Measurements from ENCODE around the gene EID3. TPM values are rescaled to one million over a fixed set of nuclear protein-coding genes. Genes with fewer than 3 reads are reported as not detected.

EID3 gene
- total RNA-seq, 1 donor from 2014 or later = 1.4 TPM

DNA sequence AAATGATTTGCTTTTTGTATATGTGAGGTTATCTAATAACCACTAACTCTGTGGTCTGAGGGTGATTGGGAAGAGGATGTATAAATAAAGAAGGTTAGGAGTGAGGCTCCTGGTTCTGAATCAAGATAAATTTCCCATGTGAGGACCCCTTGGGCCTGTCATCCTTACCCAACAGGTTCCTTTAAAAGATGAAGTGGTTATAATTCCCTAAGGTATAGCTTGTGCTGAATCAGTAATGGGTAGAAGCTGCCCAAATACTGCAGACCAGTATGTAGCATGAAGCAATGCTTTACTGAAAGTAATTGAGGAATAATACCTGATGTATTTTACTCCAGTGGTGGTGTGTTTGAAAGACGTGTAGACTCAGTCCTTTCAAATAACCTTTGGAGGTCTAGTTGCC, 8.7 kb downstream of the EID3 start:
- Histone ChIP-seq H3K27ac (no peak overlapping the region), H3K4me1 (peaks cover 4 to 13% of the 10 kb centered on the region in 2 donors), H3K36me3 (peaks cover 60 to 76% of the 10 kb centered on the region in 2 donors), H3K9me3 (no peaks in the 10 kb centered on the region), H3K27me3 (no peaks in the 10 kb centered on the region), H3K4me3 (no peak overlapping the region)
- TF ChIP-seq, protein P1, sequence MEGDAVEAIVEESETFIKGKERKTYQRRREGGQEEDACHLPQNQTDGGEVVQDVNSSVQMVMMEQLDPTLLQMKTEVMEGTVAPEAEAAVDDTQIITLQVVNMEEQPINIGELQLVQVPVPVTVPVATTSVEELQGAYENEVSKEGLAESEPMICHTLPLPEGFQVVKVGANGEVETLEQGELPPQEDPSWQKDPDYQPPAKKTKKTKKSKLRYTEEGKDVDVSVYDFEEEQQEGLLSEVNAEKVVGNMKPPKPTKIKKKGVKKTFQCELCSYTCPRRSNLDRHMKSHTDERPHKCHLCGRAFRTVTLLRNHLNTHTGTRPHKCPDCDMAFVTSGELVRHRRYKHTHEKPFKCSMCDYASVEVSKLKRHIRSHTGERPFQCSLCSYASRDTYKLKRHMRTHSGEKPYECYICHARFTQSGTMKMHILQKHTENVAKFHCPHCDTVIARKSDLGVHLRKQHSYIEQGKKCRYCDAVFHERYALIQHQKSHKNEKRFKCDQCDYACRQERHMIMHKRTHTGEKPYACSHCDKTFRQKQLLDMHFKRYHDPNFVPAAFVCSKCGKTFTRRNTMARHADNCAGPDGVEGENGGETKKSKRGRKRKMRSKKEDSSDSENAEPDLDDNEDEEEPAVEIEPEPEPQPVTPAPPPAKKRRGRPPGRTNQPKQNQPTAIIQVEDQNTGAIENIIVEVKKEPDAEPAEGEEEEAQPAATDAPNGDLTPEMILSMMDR (IDR thresholded peaks at IDR 0.05) = no peak
- no peak for DNase-seq (ENCODE audit: low spot score in 2 of 2)
- intact Hi-C loops (cut with DNase I) = no loop called here

DNA sequence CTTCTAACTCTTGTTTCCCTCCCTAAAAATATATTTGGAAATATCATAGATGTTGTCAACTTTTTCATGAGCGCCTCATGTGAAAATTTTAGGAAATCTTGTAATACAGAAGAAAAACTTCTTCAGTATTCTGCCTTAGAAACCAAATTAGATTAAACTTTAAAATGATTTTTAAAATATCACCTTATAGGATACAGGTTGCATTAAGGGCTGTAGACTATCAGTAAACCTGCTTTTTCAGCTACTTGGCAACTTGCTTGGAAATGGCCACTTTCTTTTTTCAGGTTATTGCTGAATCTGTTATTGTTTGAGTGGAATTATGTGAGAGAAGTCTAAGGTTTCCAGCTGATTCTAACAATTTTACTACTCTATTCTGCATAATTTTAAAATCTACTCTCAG, 9.1 kb downstream of the EID3 start:
- Histone ChIP-seq H3K27me3 (no peaks in the 10 kb centered on the region), H3K9me3 (no peaks in the 10 kb centered on the region), H3K4me1 (peaks cover 0 to 9% of the 10 kb centered on the region in 2 donors), H3K27ac (no peak overlapping the region), H3K36me3 (peaks cover 65 to 80% of the 10 kb centered on the region in 2 donors), H3K4me3 (no peak overlapping the region)
- intact Hi-C loops (cut with DNase I) = no loop called here
- no peak for DNase-seq (ENCODE audit: low spot score in 2 of 2)
- TF ChIP-seq, protein P1 (IDR thresholded peaks at IDR 0.05) = no peak

DNA sequence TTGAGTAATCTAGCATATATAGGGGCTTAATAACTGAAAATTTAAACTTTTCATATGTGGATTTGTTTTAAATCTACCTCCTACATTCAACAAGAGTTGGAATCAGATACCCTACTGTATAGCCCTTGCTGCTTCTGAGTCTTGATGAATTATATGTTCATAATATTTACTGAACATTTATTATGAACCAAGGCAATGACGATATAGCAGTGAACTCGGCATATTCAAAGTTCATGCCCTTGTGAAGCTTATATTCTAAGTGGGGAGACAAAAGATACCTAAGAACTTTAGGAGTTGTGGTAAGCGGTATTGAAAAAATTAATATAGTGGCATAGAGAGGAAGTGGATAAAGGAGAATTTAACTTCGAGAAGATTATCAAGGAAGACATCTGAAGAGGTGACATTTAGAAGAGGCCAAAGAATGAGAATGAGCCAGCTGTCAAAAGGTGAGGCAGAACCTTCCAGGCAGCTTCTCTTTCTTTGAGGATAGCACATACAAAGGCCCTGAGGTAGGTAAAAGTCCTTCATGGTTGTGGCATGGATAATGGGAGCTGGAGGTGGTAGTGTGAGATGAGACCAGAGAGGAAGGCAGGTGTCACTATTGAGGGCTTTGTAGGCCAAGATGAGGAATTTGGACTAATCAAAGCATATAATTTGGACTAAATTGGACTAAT, 10.2 kb downstream of the EID3 start:
- Histone ChIP-seq H3K36me3 (peaks cover 74 to 89% of the 10 kb centered on the region in 2 donors), H3K27me3 (no peaks in the 10 kb centered on the region), H3K4me3 (no peak overlapping the region), H3K27ac (no peak overlapping the region), H3K4me1 (no peaks in the 10 kb centered on the region), H3K9me3 (no peaks in the 10 kb centered on the region)
- TF ChIP-seq, protein P1 (IDR thresholded peaks at IDR 0.05) = no peak
- intact Hi-C loops (cut with DNase I) = no loop called here
- no peak for DNase-seq (ENCODE audit: low spot score in 2 of 2)

DNA sequence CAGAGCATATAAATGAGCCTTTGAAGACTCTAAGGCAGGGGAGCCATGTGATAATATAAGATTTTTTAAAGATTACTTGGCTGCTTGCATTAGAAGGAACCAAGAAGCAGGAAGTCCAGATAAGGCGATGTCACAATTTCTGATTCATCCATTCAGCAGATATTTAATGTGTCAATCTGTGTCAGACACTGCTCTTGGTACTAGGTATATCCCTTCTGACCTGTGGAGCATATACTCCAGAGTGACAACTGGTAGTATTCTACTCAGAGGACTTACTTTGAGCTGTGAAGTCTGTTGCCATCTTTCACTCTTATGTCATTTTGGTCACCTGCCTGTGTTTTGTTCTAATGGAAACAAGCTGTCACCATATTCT, 10.7 kb downstream of the EID3 start:
- Histone ChIP-seq H3K4me1 (no peaks in the 10 kb centered on the region), H3K4me3 (no peak overlapping the region), H3K27ac (no peak overlapping the region), H3K9me3 (no peaks in the 10 kb centered on the region), H3K36me3 (peaks cover 76 to 95% of the 10 kb centered on the region in 2 donors), H3K27me3 (no peaks in the 10 kb centered on the region)
- TF ChIP-seq, protein P1 (IDR thresholded peaks at IDR 0.05) = no peak
- DNase-seq (ENCODE audit: low spot score in 2 of 2) = no peak
- intact Hi-C loops (cut with DNase I) = no loop called here

- H3K27me3 ChIP-seq = no peaks in the 10 kb centered on the region
- TF ChIP-seq, protein P1 (IDR thresholded peaks at IDR 0.05) = no peak
- H3K4me1 ChIP-seq = no peaks in the 10 kb centered on the region
- intact Hi-C loops (cut with DNase I) = no loop called here
- peaks cover 88 to 99% of the 10 kb centered on the region in 2 donors for H3K36me3 ChIP-seq
- DNase-seq (ENCODE audit: low spot score in 2 of 2) = no peak
- H3K4me3 ChIP-seq = no peak overlapping the region
- no peak overlapping the region for H3K27ac ChIP-seq
- H3K9me3 ChIP-seq = no peaks in the 10 kb centered on the region
Measured at GRCh38 chr12:104315326-104316224, 12.0 kb downstream of the EID3 start.
